ENCODE measurements around the gene TBCCD1. TPM values are rescaled to one million over a fixed set of nuclear protein-coding genes. Genes with fewer than 3 reads are reported as not detected.
"Not testable (repeated sequence)": the region's sequence is repeated elsewhere in the genome, so short reads cannot be mapped to it uniquely, and the experiment has no call there.

The TBCCD1 gene
- total RNA-seq, 1 experiment from 2014 or later: 19.6 TPM

- Histone ChIP-seq H3K36me3 (replicated peaks; ENCODE audit: control insufficient read depth, insufficient read depth, low read length) (no peaks in the 10 kb centered on the region), H3K27me3 (ENCODE audit: control insufficient read depth, insufficient read depth, low read length) (no peaks in the 10 kb centered on the region), H3K4me3 (ENCODE audit: insufficient read depth, low read depth, low read length) (no peak within 1 kb of the TSS)
- DNase-seq: no peak
These were observed 22.9 kb downstream of the TBCCD1 start, which contains the start of gene CRYGS for GRCh38 chr3:186544281-186544680. TSS of gene CRYGS (minus strand) at chr3:186544380. CDS start at chr3:186544326, 54 bp downstream.

- Histone ChIP-seq H3K36me3 (replicated peaks; ENCODE audit: control insufficient read depth, insufficient read depth, low read length) (no peaks in the 10 kb centered on the region), H3K4me3 (ENCODE audit: insufficient read depth, low read depth, low read length) (no peak overlapping the region), H3K27me3 (ENCODE audit: control insufficient read depth, insufficient read depth, low read length) (no peaks in the 10 kb centered on the region)
- no peak for DNase-seq
These were observed 26.3 kb downstream of the TBCCD1 start for GRCh38 chr3:186540835-186541226.

GRCh38 chr3:186540221-186540834, 26.8 kb downstream of the TBCCD1 start:
- peak; percentile 60 for DNase-seq
- H3K4me3 ChIP-seq (ENCODE audit: insufficient read depth, low read depth, low read length): no peak overlapping the region
- no peaks in the 10 kb centered on the region for H3K27me3 ChIP-seq (ENCODE audit: control insufficient read depth, insufficient read depth, low read length)
- no peaks in the 10 kb centered on the region for H3K36me3 ChIP-seq (replicated peaks; ENCODE audit: control insufficient read depth, insufficient read depth, low read length)

- Histone ChIP-seq H3K4me3 (ENCODE audit: insufficient read depth, low read depth, low read length) (no peak overlapping the region), H3K27me3 (ENCODE audit: control insufficient read depth, insufficient read depth, low read length) (no peaks in the 10 kb centered on the region), H3K36me3 (replicated peaks; ENCODE audit: control insufficient read depth, insufficient read depth, low read length) (no peaks in the 10 kb centered on the region)
- DNase-seq: no peak
These were observed 28.4 kb downstream of the TBCCD1 start for GRCh38 chr3:186538779-186539178.

GRCh38 chr3:186536883-186537844, 30.0 kb downstream of the TBCCD1 start:
- Histone ChIP-seq H3K36me3 (replicated peaks; ENCODE audit: control insufficient read depth, insufficient read depth, low read length) (no peaks in the 10 kb centered on the region), H3K4me3 (ENCODE audit: insufficient read depth, low read depth, low read length) (no peak overlapping the region), H3K27me3 (ENCODE audit: control insufficient read depth, insufficient read depth, low read length) (no peaks in the 10 kb centered on the region)
- DNase-seq: no peak

- Histone ChIP-seq H3K36me3 (replicated peaks; ENCODE audit: control insufficient read depth, insufficient read depth, low read length) (no peaks in the 10 kb centered on the region), H3K27me3 (ENCODE audit: control insufficient read depth, insufficient read depth, low read length) (no peaks in the 10 kb centered on the region), H3K4me3 (ENCODE audit: insufficient read depth, low read depth, low read length) (no peak overlapping the region)
- DNase-seq: no peak
These were observed 32.9 kb downstream of the TBCCD1 start for GRCh38 chr3:186534113-186534669.

- H3K36me3 ChIP-seq (replicated peaks; ENCODE audit: control insufficient read depth, insufficient read depth, low read length): no peaks in the 10 kb centered on the region
- no peak for DNase-seq
- H3K27me3 ChIP-seq (ENCODE audit: control insufficient read depth, insufficient read depth, low read length): no peaks in the 10 kb centered on the region
- no peak overlapping the region for H3K4me3 ChIP-seq (ENCODE audit: insufficient read depth, low read depth, low read length)
These were observed 34.5 kb downstream of the TBCCD1 start for GRCh38 chr3:186532598-186533072.

GRCh38 chr3:186531694-186532093, 35.4 kb downstream of the TBCCD1 start:
- not testable (repeated sequence) for H3K27me3 ChIP-seq (ENCODE audit: control insufficient read depth, insufficient read depth, low read length); H3K36me3 ChIP-seq (replicated peaks; ENCODE audit: control insufficient read depth, insufficient read depth, low read length); DNase-seq; H3K4me3 ChIP-seq (ENCODE audit: insufficient read depth, low read depth, low read length)

- H3K4me3 ChIP-seq (ENCODE audit: insufficient read depth, low read depth, low read length): no peak overlapping the region
- H3K27me3 ChIP-seq (ENCODE audit: control insufficient read depth, insufficient read depth, low read length): no peaks in the 10 kb centered on the region
- no peak for DNase-seq
- no peaks in the 10 kb centered on the region for H3K36me3 ChIP-seq (replicated peaks; ENCODE audit: control insufficient read depth, insufficient read depth, low read length)
These were observed 36.7 kb downstream of the TBCCD1 start for GRCh38 chr3:186530415-186530814.

GRCh38 chr3:186529201-186529999, 37.7 kb downstream of the TBCCD1 start:
- no peaks in the 10 kb centered on the region for H3K27me3 ChIP-seq (ENCODE audit: control insufficient read depth, insufficient read depth, low read length)
- no peak overlapping the region for H3K4me3 ChIP-seq (ENCODE audit: insufficient read depth, low read depth, low read length)
- no peak for DNase-seq
- no peaks in the 10 kb centered on the region for H3K36me3 ChIP-seq (replicated peaks; ENCODE audit: control insufficient read depth, insufficient read depth, low read length)

- H3K36me3 ChIP-seq (replicated peaks; ENCODE audit: control insufficient read depth, insufficient read depth, low read length): no peaks in the 10 kb centered on the region
- no peaks in the 10 kb centered on the region for H3K27me3 ChIP-seq (ENCODE audit: control insufficient read depth, insufficient read depth, low read length)
- DNase-seq: no peak
- no peak overlapping the region for H3K4me3 ChIP-seq (ENCODE audit: insufficient read depth, low read depth, low read length)
These were observed 40.9 kb downstream of the TBCCD1 start for GRCh38 chr3:186526256-186526606.

GRCh38 chr3:186525369-186526255, 41.5 kb downstream of the TBCCD1 start:
- no peaks in the 10 kb centered on the region for H3K27me3 ChIP-seq (ENCODE audit: control insufficient read depth, insufficient read depth, low read length)
- H3K4me3 ChIP-seq (ENCODE audit: insufficient read depth, low read depth, low read length): no peak overlapping the region
- H3K36me3 ChIP-seq (replicated peaks; ENCODE audit: control insufficient read depth, insufficient read depth, low read length): no peaks in the 10 kb centered on the region
- DNase-seq: no peak

- no peak for DNase-seq
- H3K4me3 ChIP-seq (ENCODE audit: insufficient read depth, low read depth, low read length): no peak overlapping the region
- no peaks in the 10 kb centered on the region for H3K27me3 ChIP-seq (ENCODE audit: control insufficient read depth, insufficient read depth, low read length)
- no peaks in the 10 kb centered on the region for H3K36me3 ChIP-seq (replicated peaks; ENCODE audit: control insufficient read depth, insufficient read depth, low read length)
These were observed 42.5 kb downstream of the TBCCD1 start for GRCh38 chr3:186524616-186525015.
